Progenitor cell of endocrine pancreas (in vitro differentiated cells): ENCODE results near the gene SAMM50. TPM values are rescaled to one million over a fixed set of nuclear protein-coding genes. Genes with fewer than 3 reads are reported as not detected.

Source experiments
- DNase-seq: peaks from one replicate; pipeline ENCODE4 v3.0.0; 2021; ENCODE audit warnings: low spot score; ENCODE audit not compliant: unreplicated experiment
- H3K27ac Mint-ChIP-seq: 2 replicates; pipeline ENCODE4 v1.8.0; 2021; ENCODE audit warnings: mild to moderate bottlenecking, moderate library complexity, mixed read lengths
- H3K27me3 Mint-ChIP-seq: 2 replicates; pipeline ENCODE4 v1.8.0; 2021; ENCODE audit warnings: mixed read lengths
- H3K36me3 Mint-ChIP-seq: 2 replicates; pipeline ENCODE4 v1.8.0; 2022; ENCODE audit warnings: mixed read lengths; ENCODE audit not compliant: insufficient read depth
- H3K4me1 Mint-ChIP-seq: 2 replicates; pipeline ENCODE4 v1.8.0; 2021; ENCODE audit warnings: low read depth, mixed read lengths
- H3K4me3 Mint-ChIP-seq: 2 replicates; pipeline ENCODE4 v1.8.0; 2021; ENCODE audit warnings: low read depth, mild to moderate bottlenecking, moderate library complexity, mixed read lengths
- H3K9me3 Mint-ChIP-seq: 2 replicates; pipeline ENCODE4 v1.8.0; 2021; ENCODE audit warnings: low read depth, mixed read lengths
- long read RNA-seq: library from polyadenylated mRNA; unstranded; transcript quantifications from one replicate; pipeline ENCODE4 v2.0.0, GENCODE V29; 2020
- total RNA-seq: library from RNA; stranded (reverse); gene quantifications from 2 replicates; pipeline ENCODE4 v1.2.1, GENCODE V29; 2021
- TF ChIP-seq, protein P1 (sequence below): fragments of 200-600 bp; sonication (generic); IDR thresholded peaks from one replicate; pipeline ENCODE4 v1.5.0; 2021; ENCODE audit warnings: antibody characterized with exemption, mild to moderate bottlenecking; ENCODE audit not compliant: unreplicated experiment

The SAMM50 gene
- total RNA-seq = 50.9 and 53.7 TPM in 2 replicates
- long read RNA-seq, transcript SAMM50-201 (15 exons, 1,717 nt) = major isoform, 475 of 514 reads
- long read RNA-seq, partial matches to known transcripts = 7 of 514 reads
- long read RNA-seq, other reads (novel, unspliced or antisense) = 31 of 514 reads

- Mint-ChIP-seq H3K9me3 (no peaks in the 10 kb centered on the region), H3K27me3 (no peaks in the 10 kb centered on the region), H3K4me3 (peak within 1 kb of the TSS; percentile 95), H3K4me1 (peaks cover 24% of the 10 kb centered on the region), H3K36me3 (peaks cover 2% of the 10 kb centered on the region), H3K27ac (peak within 1 kb of the TSS; percentile 95)
- TF ChIP-seq, protein P1, sequence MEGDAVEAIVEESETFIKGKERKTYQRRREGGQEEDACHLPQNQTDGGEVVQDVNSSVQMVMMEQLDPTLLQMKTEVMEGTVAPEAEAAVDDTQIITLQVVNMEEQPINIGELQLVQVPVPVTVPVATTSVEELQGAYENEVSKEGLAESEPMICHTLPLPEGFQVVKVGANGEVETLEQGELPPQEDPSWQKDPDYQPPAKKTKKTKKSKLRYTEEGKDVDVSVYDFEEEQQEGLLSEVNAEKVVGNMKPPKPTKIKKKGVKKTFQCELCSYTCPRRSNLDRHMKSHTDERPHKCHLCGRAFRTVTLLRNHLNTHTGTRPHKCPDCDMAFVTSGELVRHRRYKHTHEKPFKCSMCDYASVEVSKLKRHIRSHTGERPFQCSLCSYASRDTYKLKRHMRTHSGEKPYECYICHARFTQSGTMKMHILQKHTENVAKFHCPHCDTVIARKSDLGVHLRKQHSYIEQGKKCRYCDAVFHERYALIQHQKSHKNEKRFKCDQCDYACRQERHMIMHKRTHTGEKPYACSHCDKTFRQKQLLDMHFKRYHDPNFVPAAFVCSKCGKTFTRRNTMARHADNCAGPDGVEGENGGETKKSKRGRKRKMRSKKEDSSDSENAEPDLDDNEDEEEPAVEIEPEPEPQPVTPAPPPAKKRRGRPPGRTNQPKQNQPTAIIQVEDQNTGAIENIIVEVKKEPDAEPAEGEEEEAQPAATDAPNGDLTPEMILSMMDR = no peak
- peak; percentile 82 for DNase-seq
Measured at GRCh38 chr22:43955040-43955882, at the start of gene SAMM50. Gene SAMM50 (plus strand): TSS chr22:43955442. CDS start chr22:43955578, 136 bp downstream.

GRCh38 chr22:43905681-43906080 lies 49.6 kb upstream of the SAMM50 start:
- no peak for DNase-seq
- TF ChIP-seq, protein P1 = no peak
- no peaks in the 10 kb centered on the region for H3K36me3 Mint-ChIP-seq
- no peak overlapping the region for H3K4me3 Mint-ChIP-seq
- no peaks in the 10 kb centered on the region for H3K4me1 Mint-ChIP-seq
- no peak overlapping the region for H3K27ac Mint-ChIP-seq
- H3K9me3 Mint-ChIP-seq = peaks cover 4% of the 10 kb centered on the region
- H3K27me3 Mint-ChIP-seq = peaks cover 33% of the 10 kb centered on the region

DNA sequence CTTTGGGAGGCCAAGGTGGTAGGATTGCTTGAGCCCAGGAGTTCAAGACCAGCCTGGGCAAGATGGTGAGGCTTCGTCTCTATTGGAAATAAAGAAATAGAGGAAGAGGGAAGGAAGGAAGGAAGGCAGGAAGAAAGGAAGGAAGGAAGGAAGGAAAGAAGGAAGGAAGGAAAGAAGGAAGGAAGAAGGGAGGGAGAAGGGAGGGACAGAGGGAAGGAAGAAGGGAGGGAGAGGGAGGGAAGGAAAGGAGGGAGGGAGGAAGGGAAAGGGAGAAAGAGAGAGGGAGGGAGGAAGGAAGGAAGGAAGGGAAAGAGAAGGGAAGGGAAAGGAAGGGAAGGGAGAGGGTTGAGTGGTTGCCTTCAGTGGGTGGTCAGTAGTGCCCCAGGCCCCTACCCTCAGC lies 45.5 kb upstream of the SAMM50 start:
- TF ChIP-seq, protein P1 = no peak
- H3K9me3 Mint-ChIP-seq = no peaks in the 10 kb centered on the region
- H3K4me1 Mint-ChIP-seq = no peaks in the 10 kb centered on the region
- H3K27me3 Mint-ChIP-seq = peaks cover 51% of the 10 kb centered on the region
- no peaks in the 10 kb centered on the region for H3K36me3 Mint-ChIP-seq
- no peak overlapping the region for H3K4me3 Mint-ChIP-seq
- H3K27ac Mint-ChIP-seq = no peak overlapping the region
- no peak for DNase-seq

DNA sequence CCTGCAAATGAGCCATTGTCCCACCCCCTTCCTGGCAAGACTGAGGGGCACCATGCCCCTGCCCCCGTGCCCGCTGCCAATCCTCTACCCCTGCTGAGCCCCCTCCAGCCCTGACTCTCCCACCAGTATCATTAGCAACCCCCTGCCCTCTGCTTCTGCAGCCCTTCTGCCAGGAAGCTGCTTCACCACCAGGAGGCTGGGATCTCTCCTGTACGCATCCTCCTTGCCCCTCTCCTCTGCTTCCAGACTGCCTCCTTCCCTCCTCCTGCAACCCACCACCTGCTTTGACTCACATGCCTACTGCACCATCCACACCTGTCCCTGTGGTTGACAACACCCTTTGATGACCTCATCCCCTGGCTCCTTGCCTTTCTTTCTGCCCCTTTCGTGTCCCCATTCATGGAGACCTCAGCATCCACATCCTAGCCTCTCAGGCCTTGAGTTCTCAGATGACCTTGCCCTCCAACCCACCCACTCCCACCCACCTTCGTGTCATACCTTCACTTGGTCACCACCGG lies 45.0 kb upstream of the SAMM50 start:
- Mint-ChIP-seq H3K4me1 (no peaks in the 10 kb centered on the region), H3K4me3 (no peak overlapping the region), H3K9me3 (no peaks in the 10 kb centered on the region), H3K36me3 (no peaks in the 10 kb centered on the region), H3K27ac (no peak overlapping the region), H3K27me3 (peaks cover 51% of the 10 kb centered on the region)
- DNase-seq = no peak
- TF ChIP-seq, protein P1 = no peak

DNA sequence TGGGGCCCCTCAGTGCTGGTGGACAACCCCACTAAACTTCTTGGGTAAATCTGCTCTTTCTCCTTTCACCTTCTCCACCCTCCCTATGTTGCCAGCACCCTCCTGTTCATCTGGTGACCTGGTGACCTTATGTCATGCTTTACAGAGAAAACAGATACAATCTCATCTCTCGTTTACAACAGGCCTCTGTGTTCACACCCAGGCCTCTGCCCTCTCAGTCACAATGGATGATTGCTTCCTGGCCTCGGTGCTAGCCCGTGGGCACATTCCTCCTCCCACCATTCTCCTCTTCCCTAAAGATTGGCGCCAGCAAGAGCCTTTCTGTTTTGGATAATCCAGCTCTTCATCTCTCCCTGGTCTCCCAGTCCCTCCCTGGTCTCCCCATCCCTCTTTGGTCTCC lies 43.9 kb upstream of the SAMM50 start:
- Mint-ChIP-seq H3K4me1 (no peaks in the 10 kb centered on the region), H3K27me3 (peaks cover 51% of the 10 kb centered on the region), H3K27ac (no peak overlapping the region), H3K9me3 (no peaks in the 10 kb centered on the region), H3K4me3 (no peak overlapping the region), H3K36me3 (no peaks in the 10 kb centered on the region)
- TF ChIP-seq, protein P1 = no peak
- no peak for DNase-seq
